B cell (primary cell): ENCODE data around the gene ANAPC7.

Experiments
- CTCF ChIP-seq: fragments of 200-600 bp; IDR thresholded peaks from one replicate; pipeline ENCODE4 v1.8.0; 2022; ENCODE audit warnings: antibody characterized with exemption, mild to moderate bottlenecking
- EZH2 ChIP-seq: IDR thresholded peaks from 2 replicates; pipeline ENCODE4 v1.6.1; 2012; ENCODE audit warnings: borderline replicate concordance, low read depth, mild to moderate bottlenecking, moderate library complexity, low read length; ENCODE audit not compliant: insufficient read depth, poor library complexity, severe bottlenecking

DNA sequence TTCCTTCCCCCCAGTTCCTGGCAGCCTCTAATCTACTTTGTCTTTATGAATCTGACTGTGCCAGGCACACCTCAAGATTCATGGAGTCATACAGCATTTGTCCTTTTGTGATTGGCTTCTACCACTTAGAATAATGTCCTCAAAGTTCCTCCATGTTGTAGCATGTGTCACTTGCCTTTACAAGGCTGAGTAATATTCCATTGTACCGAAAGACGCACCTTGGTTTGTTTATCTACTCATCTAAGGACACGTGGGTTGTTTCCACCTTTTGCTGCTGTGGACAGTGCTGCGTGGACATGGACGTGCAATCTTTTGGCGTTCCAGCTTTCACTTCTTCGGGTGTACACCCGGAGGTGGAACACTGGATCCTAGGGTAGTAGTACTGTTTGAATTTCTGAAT, 33.5 kb downstream of the ANAPC7 start:
- TF ChIP-seq CTCF (no peak), EZH2 (no peak)
